Central memory CD4-positive, alpha-beta T cell (primary cell): Measurements from ENCODE around the gene ALS2CL.
"Not testable (repeated sequence)": the region's sequence is repeated elsewhere in the genome, so short reads cannot be mapped to it uniquely, and the experiment has no call there.

Source experiments
- DNase-seq: peaks from one replicate; pipeline ENCODE4 v3.0.0; 2022
- total RNA-seq, 3 experiments: gene quantifications; one replicate each; lab custom pipeline; 2026; lab: John Stamatoyannopoulos, UW

ALS2CL gene, protein sequence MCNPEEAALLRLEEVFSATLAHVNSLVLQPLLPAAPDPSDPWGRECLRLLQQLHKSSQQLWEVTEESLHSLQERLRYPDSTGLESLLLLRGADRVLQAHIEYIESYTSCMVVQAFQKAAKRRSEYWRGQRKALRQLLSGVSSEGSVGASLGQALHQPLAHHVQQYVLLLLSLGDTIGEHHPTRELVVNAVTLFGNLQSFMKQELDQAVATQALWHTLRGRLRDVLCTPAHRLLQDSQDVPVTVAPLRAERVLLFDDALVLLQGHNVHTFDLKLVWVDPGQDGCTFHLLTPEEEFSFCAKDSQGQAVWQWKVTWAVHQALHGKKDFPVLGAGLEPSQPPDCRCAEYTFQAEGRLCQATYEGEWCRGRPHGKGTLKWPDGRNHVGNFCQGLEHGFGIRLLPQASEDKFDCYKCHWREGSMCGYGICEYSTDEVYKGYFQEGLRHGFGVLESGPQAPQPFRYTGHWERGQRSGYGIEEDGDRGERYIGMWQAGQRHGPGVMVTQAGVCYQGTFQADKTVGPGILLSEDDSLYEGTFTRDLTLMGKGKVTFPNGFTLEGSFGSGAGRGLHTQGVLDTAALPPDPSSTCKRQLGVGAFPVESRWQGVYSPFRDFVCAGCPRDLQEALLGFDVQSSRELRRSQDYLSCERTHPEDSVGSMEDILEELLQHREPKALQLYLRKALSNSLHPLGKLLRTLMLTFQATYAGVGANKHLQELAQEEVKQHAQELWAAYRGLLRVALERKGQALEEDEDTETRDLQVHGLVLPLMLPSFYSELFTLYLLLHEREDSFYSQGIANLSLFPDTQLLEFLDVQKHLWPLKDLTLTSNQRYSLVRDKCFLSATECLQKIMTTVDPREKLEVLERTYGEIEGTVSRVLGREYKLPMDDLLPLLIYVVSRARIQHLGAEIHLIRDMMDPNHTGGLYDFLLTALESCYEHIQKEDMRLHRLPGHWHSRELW
- 6.2 to 212 (median 90.0) reads per million in 3 experiments for total RNA-seq

DNA sequence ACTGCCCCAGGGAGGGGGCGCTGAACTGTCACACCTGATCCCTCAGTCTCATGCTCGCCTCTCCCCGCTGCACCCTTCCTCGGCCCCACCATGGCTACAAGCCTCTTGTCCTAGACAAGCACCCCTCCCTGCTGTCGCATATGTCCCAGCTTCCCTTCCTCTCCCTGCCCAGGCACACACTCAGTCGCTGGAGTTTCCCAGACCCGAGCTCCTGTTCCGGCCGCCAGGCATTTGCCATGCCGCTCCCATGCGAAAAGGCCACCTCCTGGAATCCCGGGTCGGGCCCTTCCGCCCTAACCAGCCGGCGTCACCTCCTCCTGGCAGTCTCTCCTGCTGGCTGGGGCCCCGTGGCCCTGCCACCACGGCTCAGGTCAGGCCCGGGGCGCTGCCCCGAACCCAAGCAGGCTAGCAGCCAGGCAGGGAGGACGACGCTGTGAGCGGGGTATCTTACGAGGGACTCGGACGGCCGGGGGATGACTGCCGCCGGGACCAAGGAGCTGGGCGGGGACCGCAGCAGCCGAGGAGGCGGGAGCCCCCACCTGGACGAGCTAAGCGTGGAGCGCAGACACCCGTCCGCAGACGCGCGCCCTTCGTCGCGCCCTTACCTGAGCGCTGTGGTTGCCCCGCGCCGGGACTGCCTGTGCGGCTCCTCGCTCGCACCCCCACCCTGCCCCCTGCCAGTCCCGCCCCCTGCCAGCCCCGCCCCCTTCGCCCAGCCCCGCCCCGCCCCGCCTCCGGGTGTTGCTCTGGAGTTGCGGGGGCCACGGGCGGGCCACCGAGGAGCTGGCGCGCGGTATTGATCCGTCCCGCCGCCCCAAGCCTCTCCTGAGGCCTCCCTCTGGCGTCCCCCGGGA lies at the start of gene ALS2CL:
Gene ALS2CL, minus strand, starts transcription at position 642 of the 854 bp plus-strand sequence. CDS start 4,239 bp downstream, outside the sequence.
- peak; percentile 68 for DNase-seq

DNA sequence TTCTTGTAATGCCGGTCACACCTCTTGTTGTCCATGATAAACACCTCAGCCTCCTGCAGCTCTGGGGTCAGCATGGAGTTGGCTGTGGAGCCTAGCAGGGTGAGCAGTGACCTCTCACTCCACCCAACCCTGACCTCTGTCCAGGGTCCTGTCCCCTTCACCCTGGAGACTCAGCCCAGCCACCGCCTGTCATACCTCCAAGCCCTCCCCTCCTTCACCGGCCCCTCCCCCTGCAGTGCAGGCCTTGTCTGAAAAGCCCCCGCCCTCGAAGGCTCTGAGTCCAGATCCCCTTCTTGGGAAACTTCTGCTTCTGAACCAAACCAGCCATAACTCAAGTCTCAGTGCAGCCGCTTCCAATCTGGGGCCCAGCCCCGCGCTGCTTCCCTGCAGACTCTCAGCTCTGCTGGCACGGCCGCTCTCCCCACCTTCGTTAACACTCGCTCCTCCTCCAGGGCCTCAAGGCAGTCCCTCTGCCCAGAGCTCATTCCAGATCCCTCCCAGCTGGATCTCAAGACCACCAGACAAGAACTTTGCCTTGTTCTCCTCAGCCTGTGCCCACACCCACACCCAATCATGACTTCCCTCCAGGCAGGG lies 49.6 kb upstream of the ALS2CL start:
- no peak for DNase-seq

DNA sequence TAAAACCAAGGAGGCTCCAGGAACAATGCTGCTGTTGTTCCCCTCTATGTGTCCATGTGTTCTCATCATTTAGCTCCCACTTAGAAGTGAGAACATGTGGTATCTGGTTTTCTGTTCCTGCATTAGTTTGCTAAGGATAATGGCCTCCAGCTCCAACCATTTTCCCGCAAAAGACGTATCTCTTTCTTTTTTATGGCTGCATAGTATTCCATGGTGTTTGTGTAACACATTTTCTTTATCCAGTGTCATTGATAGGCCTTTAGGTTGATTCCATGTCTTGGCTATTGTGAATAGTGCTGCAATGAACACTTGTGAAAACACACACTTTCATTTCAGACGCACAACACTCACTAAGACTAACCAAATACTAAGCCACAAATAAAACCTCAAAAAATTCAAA lies 46.1 kb upstream of the ALS2CL start:
- not testable (repeated sequence) for DNase-seq

DNA sequence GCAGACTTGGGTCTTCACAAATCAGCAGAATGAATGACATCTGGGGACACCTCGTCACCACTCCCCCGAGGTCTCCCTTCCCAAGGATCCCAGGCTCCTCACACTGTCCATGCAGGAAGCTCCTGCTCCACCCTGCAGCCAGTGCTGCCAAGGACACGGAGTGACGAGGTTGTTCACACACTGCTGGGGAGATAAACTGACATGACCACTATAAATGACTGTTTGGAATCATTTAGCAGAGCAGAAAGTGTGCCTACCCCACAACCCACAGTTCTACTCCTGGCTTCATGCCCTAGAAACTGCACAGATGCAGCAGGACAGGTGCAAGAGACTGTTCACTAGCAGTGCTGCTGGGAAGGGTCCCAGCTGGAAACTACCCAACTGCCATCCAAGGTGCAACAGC lies 43.9 kb upstream of the ALS2CL start:
- no peak for DNase-seq

DNA sequence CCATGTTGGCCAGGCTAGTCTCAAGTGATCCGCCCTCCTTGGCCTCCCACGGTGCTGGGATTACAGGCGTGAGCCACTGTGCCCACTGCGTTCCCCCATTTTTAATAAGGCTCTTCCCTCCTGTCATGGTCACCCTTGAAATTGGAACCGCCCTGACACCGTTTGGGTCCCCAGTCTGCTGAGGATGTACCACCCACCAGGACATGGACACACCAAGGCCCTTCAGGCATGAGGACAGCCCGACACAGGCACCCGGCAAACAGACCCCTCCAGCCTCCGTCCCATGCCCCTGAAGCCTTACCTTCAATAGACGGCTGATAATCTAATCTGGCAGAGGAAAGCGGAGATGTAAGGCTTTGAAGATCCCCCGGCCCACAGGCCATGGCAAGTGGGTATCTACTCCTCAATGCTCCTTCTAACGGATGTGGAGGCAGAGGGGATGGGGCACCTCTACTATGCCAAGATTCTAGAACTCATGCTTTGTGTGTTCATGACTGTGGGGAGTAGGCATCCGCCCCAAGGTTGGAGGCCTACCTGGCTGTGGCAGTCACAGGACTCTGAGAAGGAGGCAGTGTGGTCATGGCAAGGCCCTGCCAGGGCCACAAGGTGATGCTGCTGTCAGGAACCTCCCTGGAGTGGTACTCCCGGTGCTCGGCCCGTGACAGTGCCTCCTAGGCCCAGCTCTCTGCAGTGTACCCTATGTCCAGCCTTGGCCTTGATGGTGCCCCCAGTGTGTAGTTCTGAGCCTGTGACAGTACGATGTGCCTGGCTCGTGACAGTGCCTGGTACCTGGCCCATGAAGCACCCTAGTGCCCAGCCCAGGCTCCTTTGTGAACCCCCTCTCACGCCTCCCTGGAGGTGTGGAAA lies 42.8 kb upstream of the ALS2CL start:
- DNase-seq, result no peak

DNA sequence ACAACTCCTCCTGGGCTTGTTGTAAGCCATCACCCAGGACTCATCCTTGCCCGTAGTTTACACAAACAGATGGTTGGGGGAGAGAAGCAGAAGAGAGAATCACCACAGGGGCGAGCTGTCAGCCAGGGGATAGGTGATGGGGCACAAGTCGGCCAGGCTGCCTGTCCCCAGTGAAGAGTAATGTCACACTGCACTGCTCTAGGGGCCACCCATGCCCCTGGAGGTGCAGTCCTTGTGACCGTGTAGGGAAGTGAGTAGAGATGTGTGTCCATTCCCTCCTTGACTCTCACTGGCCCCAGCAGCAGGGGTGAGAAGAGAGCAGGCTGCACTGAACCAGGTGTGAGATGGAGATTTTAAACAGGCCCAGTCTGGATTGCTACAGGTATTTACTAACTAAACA lies 41.3 kb upstream of the ALS2CL start:
- DNase-seq, result no peak

DNA sequence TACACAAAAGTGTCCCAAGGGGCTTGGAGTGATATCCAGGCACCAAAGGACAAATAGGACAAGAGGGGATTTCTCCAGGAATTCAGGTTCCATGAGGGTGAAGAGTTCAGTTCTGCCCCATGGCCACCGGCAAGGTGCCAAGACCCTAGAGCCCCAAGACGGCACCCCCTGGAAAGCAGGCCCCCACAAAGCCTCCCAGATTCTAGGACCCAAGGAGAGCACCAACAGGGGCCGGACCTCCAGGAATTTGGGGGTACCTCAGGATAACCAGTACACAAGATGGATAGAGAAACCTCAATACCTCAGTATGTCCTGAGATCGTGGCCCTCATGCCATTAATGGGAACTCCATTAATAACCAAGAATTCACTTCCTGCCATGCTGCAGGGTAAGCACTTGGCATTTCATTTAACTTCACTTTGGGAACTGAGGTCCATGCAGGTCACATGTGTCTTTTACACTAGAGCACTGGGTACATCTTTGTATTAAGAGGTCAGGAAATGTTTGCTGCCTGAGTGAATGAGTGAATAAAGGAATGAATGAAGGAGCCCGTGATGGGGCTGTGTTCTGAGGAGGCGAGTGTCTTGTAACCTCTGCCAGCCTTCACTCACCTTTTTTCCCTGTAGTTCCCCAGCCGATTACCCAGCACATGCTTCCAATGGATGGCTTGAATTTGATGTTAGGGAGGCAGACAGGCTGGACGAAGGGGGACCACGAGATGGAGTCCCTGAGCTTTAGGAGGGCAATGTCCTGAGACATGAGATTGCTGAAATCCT lies 39.7 kb upstream of the ALS2CL start:
- DNase-seq, result no peak

DNA sequence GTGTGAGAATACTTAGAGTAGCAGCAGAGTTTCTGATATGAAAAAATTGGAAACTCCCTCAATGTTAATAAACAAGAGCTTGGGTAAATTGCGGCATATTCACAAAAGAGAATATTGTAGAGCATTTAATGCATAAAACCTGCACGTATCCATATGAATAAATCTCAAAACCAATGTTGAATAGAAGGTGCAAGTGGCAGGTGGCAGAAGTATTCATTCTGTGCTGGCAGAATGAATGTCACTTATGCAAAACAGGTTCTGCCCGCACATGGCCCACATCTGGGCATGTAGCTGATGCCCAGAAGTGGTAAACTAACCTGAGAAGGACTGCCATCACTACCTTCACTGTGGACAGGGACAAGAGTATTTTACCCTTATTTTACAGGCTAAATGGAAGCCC lies 38.3 kb upstream of the ALS2CL start:
- DNase-seq, result no peak

DNA sequence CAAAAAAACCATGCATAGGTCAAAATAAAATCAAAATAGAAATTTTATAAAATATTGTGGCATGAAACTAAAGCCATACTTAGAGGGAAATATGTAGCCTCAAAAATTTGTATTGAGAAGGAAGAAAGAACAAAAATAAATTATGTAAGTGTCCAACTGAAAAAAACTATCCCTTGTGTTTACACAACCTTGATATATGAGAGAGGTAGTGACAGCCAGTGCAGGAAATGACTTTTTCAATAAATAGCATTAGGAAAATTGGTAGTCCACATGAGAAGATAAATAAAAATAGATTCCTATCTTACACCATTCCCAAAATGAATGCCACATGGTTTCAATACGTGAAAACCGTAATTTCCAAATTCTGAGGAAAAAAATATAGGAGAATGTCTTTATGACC lies 37.3 kb upstream of the ALS2CL start:
- DNase-seq, result no peak

DNA sequence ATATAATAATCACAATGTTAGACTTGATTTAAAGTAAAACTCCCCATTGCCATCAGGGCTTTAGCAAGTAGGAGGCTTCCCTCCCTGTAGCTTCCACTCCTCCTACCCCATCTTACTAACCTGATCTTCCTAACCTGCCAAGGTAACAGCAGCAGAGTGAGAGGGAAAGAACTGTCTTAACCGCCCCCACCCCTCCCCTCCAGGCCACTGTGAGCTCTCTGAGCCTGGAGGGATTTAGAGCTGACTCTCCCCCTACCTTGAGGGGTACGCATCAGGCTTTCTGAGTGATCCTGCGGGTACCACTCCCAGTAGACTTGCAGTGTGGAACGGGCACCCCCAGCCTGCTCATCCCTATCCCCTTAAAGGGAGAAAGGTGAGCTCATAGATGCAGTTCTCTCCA lies 35.6 kb upstream of the ALS2CL start:
- no peak for DNase-seq

DNA sequence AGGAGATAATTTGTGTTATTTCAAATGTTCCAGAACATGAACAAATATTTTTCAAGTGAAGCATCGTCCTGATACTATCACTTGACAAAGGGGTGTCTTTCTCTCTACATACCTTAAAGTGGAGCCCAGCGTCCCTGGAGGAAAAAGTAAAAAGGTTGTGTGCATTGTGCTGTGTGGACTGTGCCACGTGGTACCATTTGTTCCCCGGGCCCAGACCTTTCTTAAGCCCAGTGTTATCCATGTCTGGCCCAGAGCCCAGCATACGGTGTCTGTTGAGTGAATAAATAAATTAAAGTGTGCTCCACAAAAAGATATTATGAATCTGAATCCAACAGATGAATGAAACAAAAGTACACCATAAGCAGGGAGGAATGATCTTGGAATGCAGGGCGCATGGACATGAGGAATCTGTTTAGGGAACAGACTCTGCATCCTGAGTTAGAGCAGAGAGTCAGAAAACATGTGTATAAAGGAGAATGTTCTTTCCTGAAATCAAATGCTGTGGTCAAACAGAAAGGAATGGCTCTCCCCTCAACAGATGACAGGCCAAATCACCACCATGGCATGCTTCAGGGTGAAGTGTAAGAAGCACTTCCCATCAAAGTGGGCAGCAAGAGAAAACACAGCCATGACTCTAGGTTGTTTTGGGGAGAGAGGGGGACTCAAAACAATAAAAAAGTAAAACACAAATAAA lies 32.3 kb upstream of the ALS2CL start:
- DNase-seq, result no peak

DNA sequence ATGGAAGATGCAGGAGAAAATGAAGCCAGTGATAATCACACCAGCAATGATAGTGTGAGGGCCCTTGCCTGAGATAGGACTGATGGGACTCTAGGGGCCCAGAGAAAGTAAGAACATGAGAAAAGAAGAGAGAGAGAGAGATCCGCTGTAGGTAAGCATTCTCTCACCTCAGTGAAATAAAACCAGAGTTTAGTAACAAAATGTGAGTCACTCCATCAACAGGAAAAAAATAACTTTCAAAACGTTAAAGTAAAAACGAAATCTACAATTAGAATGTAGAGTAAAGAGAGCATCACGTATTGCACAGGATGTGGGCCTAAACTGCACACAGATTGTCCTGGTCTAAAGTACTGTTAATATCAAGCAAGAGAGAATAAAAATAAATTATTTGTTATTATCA lies 30.9 kb upstream of the ALS2CL start:
- DNase-seq, result no peak

DNA sequence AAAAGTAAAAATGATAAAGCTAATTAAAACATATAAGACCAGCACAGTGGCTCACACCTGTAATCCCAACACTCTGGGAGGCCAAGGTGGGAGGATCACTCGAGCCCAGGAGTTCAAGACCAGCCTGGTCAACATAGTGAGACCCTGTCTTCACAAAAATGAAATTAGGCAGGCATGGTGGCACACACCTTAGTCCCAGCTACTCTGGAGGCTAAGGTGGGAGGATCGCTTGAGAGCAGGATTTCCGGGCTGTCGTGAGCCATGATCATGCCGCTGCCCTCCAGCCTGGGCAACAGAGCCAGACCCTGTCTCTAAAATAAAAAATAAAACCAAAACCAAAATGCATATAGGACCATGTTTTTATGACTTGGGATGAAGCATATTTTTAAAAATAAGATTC lies 29.0 kb upstream of the ALS2CL start:
- DNase-seq, result no peak

DNA sequence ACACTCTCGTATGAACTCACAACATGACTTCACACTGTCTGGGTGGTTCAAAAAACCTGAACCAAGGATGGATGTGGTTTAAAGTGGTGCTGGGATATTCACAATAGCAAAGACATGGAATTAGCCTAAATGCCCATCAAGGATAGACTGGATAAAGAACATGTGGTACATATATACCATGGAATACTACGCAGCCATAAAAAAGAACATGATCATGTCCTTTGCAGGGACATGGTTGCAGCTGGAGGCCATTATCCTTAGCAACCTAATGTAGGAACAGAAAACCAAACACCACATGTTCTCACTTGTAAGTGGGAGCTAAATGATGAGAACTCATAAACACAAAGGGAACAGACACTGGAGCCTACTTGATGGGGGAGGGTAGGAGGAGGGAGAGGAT lies 27.5 kb upstream of the ALS2CL start:
- DNase-seq, result no peak

DNA sequence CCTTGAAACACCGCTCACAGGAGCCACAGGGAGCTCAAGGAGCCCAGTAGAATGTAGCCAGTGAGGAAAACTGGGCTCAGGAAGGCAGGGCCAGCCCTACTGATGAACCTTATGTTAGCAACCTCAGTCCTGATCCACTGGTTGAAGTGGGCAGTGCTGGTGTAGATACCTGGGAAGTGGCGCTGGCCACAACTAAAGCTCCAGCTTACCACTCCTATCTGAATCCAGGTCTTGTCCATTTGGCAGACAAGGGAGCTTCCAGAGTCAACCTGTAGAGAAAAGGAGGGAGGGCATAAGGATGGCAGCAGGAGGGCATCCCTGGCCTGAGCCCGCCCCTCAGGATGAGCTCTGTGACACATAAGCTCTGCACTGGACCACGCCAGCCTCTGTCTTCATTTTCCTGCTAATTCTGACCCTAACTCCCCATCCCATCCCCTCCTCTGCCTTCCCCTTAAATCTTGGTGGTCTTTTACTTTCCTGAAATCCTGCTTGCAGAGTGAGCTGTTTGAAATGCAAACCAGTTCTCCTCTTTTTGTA lies 26.3 kb upstream of the ALS2CL start:
- no peak for DNase-seq

DNA sequence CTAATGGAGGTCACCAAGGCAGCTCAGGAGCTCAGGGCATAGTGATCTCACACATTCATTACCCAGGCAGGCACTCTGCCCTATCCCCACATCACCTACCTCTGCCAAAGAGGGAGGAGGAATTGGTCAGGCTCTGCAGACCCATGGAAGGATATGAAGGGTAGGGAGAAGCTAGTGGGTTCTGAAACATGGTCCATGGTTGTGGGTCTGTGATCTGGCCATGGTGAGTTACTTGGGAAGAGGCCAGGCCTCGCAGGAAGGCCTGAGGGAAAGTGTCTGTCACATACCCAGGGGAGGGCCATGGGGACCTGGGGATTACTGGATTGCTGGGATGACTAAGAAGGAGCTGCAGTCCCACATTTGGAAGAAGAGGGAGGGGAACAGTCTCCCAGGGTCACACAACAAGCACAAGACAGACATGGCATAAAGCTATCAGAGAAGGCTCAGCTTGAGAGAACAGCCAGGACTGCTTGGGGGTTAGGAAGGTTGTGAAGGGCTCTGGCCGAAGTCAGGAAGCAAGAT lies 25.6 kb upstream of the ALS2CL start:
- no peak for DNase-seq

DNA sequence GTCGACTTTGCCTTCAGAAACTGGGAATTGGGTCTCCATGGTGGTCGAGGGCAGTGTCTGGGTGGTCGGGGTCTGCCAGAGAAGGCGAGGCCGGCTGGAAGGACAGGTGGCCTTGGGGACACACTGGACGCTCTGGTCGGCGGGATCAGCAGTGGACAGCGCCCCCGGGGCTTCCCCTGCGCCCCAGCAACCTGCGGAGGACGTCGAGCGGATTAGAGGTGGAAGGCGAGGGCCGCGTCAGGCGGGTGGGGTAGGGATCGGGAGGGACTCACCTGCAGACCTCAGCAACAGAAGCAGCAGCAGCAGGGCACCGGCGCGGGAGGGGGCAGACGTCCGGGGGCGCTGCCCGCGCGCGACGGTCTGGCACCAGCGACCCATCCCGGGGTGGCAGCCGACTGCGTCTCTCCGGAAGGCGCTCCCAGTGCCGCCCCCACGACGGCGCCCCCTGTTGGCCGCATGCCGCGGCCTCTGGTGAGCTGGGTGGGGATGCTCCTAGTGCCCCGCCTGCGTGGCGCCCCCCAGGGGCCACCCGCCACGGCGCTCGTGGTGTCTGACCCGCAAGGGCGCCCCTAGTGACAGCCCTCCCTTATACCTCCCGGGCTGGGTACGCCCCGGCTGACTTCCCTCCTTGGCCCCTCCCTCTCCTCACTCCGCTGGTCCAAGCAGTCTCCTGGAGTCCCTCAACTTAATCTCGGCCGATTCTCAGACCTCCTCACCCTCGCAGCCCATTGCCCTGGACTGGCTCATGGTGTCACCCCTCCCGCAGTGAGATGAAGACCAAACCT lies 24.2 kb upstream of the ALS2CL start, which contains the start of gene PRSS50:
Gene PRSS50, minus strand, starts transcription at position 423 of the 785 bp plus-strand sequence. Its CDS starts 45 bp downstream, at position 378.
- DNase-seq, result no peak
